SU-DHL-6 (cell line): ENCODE results near the gene MRPS10.

ENCODE experiments used
- H2AFZ ChIP-seq: fragments of 200-600 bp; sonication (generic); 2 replicates; pipeline ENCODE4 v1.6.1; 2014; ENCODE audit warnings: low read depth, mild to moderate bottlenecking, moderate library complexity, mixed read lengths, antibody characterized with exemption, low read length; ENCODE audit not compliant: severe bottlenecking
- H3F3A ChIP-seq: fragments of 200-600 bp; shearing (Covaris generic); 2 replicates; pipeline ENCODE4 v1.6.0; 2016; ENCODE audit warnings: antibody characterized with exemption, mild to moderate bottlenecking; ENCODE audit not compliant: insufficient read depth
- H3K27ac ChIP-seq: fragments of 200-600 bp; sonication (generic); 2 replicates; pipeline ENCODE4 v1.5.1; 2016; ENCODE audit warnings: low read depth, mild to moderate bottlenecking, low read length, moderate library complexity, mixed read lengths
- H3K27me3 ChIP-seq: fragments of 200-600 bp; sonication (generic), shearing (Covaris generic); 2 replicates; pipeline ENCODE4 v1.6.0; 2014; ENCODE audit warnings: mild to moderate bottlenecking, low read length
- H3K36me3 ChIP-seq: fragments of 200-600 bp; sonication (generic); 2 replicates; pipeline ENCODE4 v1.6.1; 2014; ENCODE audit warnings: mild to moderate bottlenecking, low read length, mixed read lengths
- H3K4me2 ChIP-seq: fragments of 300-600, 200-600 bp; shearing (Covaris generic), sonication (generic); 2 replicates; pipeline ENCODE4 v1.6.0; 2014; ENCODE audit warnings: low read length, low read depth, mild to moderate bottlenecking; ENCODE audit not compliant: poor library complexity, severe bottlenecking
- H3K4me3 ChIP-seq: fragments of 200-600 bp; sonication (generic); 2 replicates; pipeline ENCODE4 v1.5.1; 2014; ENCODE audit warnings: antibody characterized with exemption, low read length, mild to moderate bottlenecking, mixed read lengths; ENCODE audit not compliant: insufficient read depth, poor library complexity, severe bottlenecking
- H3K79me2 ChIP-seq: fragments of 200-600 bp; sonication (generic); 2 replicates; pipeline ENCODE4 v1.6.1; 2014; ENCODE audit warnings: mild to moderate bottlenecking, low read length, moderate library complexity; ENCODE audit not compliant: insufficient read depth
- H3K9ac ChIP-seq: fragments of 200-600 bp; sonication (generic); 2 replicates; pipeline ENCODE4 v1.7.0; 2014; ENCODE audit warnings: mild to moderate bottlenecking, low read length
- H3K9me2 ChIP-seq: fragments of 200-600 bp; sonication (generic); replicated peaks from 2 replicates; pipeline ENCODE4 v1.6.1; 2014; ENCODE audit warnings: low read length; ENCODE audit not compliant: insufficient read depth
- H3K9me3 ChIP-seq: fragments of 200-600 bp; sonication (generic); 2 replicates; pipeline ENCODE4 v1.6.1; 2014; ENCODE audit warnings: low read length, mixed read lengths; ENCODE audit not compliant: insufficient read depth
- H4K20me1 ChIP-seq: fragments of 200-600 bp; sonication (generic); 2 replicates; pipeline ENCODE4 v1.6.1; 2014; ENCODE audit warnings: low read depth, mild to moderate bottlenecking, antibody characterized with exemption, low read length, moderate library complexity, mixed read lengths
- CTCF ChIP-seq: fragments of 200-600 bp; sonication (generic); IDR thresholded peaks from one replicate; pipeline ENCODE4 v1.5.1; 2017; ENCODE audit warnings: antibody characterized with exemption, mild to moderate bottlenecking, low read length, moderate library complexity; ENCODE audit not compliant: insufficient read depth, poor library complexity, severe bottlenecking
- EZH2phosphoT487 ChIP-seq: fragments of 200-600 bp; sonication (generic), shearing (Covaris generic); conservative IDR thresholded peaks from 2 replicates; pipeline ENCODE4 v1.6.1; 2018; ENCODE audit warnings: mild to moderate bottlenecking, antibody characterized with exemption, low read length, moderate library complexity, mixed read lengths

The MRPS10 gene

DNA sequence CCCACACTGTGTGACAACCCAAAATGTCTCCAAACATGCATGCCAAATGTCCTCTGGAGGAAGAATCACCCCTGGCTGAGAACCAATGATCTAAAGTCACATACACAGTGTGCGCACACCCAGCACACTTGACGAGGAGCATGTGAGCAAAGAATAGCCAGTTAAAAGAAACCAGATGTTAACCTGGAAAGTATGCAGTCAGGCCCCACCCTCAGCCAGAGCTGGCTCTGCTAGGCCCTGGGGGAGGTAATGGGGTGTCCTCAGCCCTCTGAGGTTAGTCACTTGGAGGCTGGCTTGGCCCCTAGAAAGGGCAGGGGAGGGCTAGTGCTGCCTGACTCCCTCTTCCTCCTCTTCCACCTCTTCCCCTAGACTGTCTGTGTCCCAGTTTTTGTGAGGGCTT lies 59.6 kb downstream of the MRPS10 start:
- no peak overlapping the region for H2AFZ ChIP-seq

More for the DNA sequence above, 59.6 kb downstream of the MRPS10 start:
- no peak overlapping the region for H3K9ac ChIP-seq
- H3K36me3 ChIP-seq: no peaks in the 10 kb centered on the region
- H3K27me3 ChIP-seq: no peaks in the 10 kb centered on the region
- no peak overlapping the region for H3K4me2 ChIP-seq
- no peaks in the 10 kb centered on the region for H3K79me2 ChIP-seq
- no peaks in the 10 kb centered on the region for H3K9me2 ChIP-seq
- no peak overlapping the region for H3K27ac ChIP-seq
- H3K9me3 ChIP-seq: no peaks in the 10 kb centered on the region
- no peaks in the 10 kb centered on the region for H4K20me1 ChIP-seq
- no peak overlapping the region for H3K4me3 ChIP-seq
- no peaks in the 10 kb centered on the region for H3F3A ChIP-seq
- no peak for TF ChIP-seq EZH2phosphoT487
- TF ChIP-seq CTCF: no peak
